IPS-18c (cell line): ENCODE data around the gene WWTR1.

Experiments
- H3K4me3 ChIP-seq: 2 replicates; pipeline ENCODE4 v1.7.0; 2013; ENCODE audit warnings: low read depth, mild to moderate bottlenecking, low read length, moderate library complexity; ENCODE audit not compliant: insufficient read depth
- H3K9me3 ChIP-seq: one replicate; pipeline ENCODE4 v1.6.1; 2013; ENCODE audit warnings: mild to moderate bottlenecking, low read length, moderate library complexity; ENCODE audit not compliant: control insufficient read depth, insufficient read depth

Gene WWTR1

DNA sequence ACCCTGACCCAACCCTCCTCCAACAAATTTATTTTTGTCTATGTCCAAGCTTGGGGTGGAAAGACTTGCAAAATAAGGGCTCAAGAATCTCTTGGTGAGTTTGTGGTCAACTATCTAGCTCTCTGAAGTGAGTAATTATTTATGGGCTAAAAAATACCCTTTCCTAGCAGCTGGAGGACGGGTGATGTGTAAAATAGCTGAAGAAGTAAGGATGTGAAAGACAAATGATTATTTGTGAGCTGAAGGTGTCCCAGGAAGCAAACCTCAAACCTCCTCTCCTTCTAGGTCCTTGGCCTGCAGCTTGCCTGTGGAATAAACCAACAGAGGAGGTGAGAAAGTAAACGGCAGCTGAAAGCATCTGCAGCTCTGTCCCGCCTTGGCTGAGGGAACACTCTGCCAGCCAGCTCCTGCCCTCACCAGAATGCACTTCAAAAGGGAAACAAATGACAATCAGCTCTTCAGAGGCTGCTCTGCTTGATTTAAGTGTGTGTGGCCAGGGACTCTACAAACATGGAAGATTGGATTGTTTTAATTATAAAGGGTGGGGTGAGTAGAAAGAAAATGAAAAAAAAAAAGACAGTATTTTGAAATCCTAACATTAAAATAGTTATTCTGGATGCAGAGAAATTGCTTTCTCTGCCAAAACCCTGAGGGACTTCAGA lies 123.0 kb downstream of the WWTR1 start:
- H3K4me3 ChIP-seq: no peak overlapping the region
- H3K9me3 ChIP-seq: no peaks in the 10 kb centered on the region

DNA sequence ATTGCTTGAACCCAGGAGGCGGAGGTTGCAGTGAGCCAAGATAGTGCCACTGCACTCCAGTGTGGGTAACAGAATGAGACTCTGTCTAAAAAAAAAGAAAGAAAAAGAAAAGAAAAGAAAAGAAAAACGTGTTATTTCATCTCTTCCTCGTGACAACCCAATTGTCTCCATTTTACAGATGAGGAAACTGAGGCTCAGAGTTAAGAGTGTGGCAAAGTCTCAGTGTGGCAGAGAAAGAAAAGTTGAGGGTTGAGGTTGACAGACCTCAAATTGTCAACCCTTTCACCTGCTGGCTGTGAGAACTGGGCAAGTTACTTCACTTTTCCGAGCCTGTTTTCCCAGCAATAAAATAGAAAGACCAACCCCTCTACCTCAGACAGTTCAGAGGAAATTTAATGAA lies 123.7 kb downstream of the WWTR1 start:
- Histone ChIP-seq H3K9me3 (no peaks in the 10 kb centered on the region), H3K4me3 (no peak overlapping the region)

DNA sequence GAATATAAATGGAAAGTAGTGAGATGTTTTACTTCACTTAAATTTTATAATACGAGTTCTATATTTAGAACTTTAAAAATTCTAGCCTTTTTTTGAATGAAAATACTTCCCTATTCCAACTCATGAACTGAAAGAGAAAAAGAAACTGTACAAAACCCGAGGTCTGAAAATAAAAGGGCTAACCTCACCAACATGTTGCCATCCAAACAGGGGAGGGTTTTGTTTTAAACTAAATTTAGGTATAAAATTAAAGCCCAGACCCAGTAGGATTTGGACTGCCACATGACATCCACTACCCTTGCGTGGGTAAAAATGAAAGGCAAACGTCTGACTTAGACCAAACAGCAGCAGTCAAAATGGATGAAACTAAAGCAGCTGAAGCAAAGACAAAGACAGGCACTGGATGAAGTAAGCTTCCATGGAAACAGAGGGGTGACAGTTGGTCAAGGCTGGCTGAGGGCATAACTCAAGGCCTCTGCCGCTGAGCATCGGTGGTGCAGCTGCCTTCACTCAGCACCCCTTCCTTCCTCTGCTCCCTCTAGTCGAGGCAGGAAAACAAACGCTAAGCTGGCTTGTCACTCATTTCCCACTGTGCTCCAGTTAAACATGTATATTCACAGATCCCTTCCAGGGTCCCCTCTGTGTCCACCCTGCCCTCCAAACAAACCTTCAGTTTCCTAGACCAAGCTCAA lies 125.2 kb downstream of the WWTR1 start:
- H3K9me3 ChIP-seq: no peaks in the 10 kb centered on the region
- no peak overlapping the region for H3K4me3 ChIP-seq

- no peaks in the 10 kb centered on the region for H3K9me3 ChIP-seq
- H3K4me3 ChIP-seq: no peak overlapping the region
These were observed 128.7 kb downstream of the WWTR1 start for GRCh38 chr3:149529099-149529498.

DNA sequence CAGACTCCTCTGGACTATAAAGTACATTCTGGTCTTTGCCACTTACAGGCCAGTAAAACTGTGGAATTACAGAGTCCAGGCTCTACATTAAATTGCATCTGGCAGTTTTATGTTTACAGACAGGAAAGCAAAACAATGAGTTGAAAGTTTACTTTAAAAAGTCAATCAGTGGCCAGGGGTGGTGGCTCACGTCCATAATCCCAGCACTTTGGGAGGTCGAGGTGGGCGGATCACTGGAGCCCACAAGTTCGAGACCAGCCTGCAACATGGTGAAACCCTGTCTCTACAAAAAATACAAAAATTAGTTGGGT lies 129.5 kb downstream of the WWTR1 start:
- H3K4me3 ChIP-seq: no peak overlapping the region
- no peaks in the 10 kb centered on the region for H3K9me3 ChIP-seq

DNA sequence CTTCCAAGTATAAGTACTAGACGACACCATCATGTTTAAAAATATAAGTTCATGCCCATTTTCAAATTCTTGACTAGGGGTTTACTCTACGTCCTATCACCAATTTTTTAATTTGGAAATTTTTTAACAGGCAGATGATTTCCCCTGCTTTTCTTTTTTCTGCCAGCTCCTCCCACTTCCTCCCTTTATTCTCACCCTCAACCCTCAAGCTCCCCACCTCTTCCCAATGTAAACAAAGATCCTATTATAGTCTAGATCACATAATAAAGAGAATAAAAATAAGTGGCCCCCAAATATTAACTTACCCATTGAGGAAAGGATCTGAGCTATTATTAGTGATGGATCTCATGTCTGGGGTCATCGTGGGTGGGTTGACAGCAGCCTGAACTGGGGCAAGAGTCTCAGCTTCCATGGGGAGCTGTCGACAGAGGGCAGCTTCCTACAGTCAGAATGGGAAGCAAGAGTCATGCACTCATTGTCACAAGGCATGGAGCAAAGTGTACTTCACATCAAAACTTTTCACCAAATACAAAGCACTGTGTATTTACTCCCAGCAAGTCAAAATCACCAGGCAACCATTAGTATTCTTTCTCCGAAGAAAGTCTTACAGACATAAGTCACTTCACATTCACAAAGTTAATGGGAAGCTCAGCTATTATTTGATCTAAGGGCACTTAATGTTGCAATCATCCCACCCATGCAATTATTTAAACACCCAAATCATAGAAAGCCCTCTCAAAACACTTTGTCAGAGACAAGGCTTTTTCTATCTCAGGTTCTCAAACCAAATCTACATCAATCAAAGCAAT lies 130.1 kb downstream of the WWTR1 start:
- no peak overlapping the region for H3K4me3 ChIP-seq
- H3K9me3 ChIP-seq: no peaks in the 10 kb centered on the region

GRCh38 chr3:149523512-149524299 lies 134.1 kb downstream of the WWTR1 start:
- Histone ChIP-seq H3K4me3 (no peak overlapping the region), H3K9me3 (no peaks in the 10 kb centered on the region)

DNA sequence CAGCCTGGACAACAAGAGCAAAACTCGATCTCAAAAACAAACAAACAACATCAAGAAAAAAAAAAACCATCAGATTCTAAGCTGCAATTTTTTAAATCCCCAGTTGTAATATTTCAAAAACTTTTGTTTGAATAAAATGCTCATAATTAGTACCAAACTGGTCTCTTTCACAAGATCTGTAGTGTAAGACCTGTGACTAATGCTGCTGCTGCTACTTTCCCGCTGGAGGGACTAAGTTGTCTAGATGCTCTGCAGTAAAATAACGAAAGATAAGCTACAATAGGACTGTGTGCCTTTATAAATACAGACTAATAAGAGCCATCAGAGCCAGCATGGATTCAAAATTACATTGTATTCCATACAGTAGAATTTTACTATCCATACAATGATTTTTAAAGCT lies 137.9 kb downstream of the WWTR1 start:
- Histone ChIP-seq H3K4me3 (no peak overlapping the region), H3K9me3 (no peaks in the 10 kb centered on the region)

GRCh38 chr3:149516920-149517319 lies 140.9 kb downstream of the WWTR1 start:
- Histone ChIP-seq H3K9me3 (no peaks in the 10 kb centered on the region), H3K4me3 (no peak overlapping the region)

- Histone ChIP-seq H3K4me3 (no peak overlapping the region), H3K9me3 (no peaks in the 10 kb centered on the region)
These were observed 142.6 kb downstream of the WWTR1 start for GRCh38 chr3:149515249-149515648.

GRCh38 chr3:149514471-149514870 lies 143.4 kb downstream of the WWTR1 start:
- Histone ChIP-seq H3K4me3 (no peak overlapping the region), H3K9me3 (no peaks in the 10 kb centered on the region)

- no peaks in the 10 kb centered on the region for H3K9me3 ChIP-seq
- no peak overlapping the region for H3K4me3 ChIP-seq
These were observed 145.6 kb downstream of the WWTR1 start for GRCh38 chr3:149512073-149512782.

- Histone ChIP-seq H3K4me3 (no peak overlapping the region), H3K9me3 (no peaks in the 10 kb centered on the region)
These were observed 146.7 kb downstream of the WWTR1 start for GRCh38 chr3:149511040-149511626.

DNA sequence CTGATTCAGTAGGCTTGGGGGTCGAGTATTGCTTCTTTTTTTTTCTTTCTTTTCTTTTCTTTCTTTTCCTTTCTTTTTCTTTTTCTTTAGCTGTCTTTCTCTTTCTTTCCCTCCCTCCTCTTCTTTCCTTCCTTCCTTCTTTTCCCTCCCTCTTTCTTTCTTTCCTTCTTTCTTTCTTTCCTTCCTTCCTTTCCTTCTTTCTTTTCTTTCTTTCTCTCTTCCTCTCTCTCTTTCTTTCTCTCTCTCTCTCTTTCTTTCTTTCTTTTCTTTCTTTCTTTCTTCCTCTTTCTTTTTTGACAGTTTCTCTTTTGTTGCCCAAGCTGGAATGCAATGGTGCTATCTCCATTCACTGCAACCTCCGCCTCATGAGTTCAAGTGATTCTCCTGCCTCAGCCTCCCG lies 147.3 kb downstream of the WWTR1 start:
- H3K9me3 ChIP-seq: no peaks in the 10 kb centered on the region
- H3K4me3 ChIP-seq: no peak overlapping the region

DNA sequence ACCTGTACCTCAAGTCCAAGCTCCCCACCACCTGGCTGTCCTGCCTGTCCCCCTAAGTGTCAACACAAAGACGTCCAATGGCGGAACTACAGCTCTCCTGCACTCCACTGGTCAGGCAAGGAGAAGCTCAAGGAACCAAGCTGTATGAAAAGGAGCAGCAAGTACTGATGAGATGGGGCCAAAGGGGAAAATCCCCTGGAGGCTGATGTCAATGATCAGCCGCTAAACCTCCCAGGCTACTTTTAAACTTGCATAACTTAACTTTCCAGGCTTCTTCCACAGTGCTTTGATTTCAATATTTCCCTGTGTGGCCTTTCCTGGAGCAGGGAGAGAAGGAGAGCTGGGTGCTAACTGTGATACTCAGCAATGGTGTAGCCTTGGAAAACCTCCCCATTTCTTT lies 148.3 kb downstream of the WWTR1 start:
- Histone ChIP-seq H3K9me3 (no peaks in the 10 kb centered on the region), H3K4me3 (no peak overlapping the region)

DNA sequence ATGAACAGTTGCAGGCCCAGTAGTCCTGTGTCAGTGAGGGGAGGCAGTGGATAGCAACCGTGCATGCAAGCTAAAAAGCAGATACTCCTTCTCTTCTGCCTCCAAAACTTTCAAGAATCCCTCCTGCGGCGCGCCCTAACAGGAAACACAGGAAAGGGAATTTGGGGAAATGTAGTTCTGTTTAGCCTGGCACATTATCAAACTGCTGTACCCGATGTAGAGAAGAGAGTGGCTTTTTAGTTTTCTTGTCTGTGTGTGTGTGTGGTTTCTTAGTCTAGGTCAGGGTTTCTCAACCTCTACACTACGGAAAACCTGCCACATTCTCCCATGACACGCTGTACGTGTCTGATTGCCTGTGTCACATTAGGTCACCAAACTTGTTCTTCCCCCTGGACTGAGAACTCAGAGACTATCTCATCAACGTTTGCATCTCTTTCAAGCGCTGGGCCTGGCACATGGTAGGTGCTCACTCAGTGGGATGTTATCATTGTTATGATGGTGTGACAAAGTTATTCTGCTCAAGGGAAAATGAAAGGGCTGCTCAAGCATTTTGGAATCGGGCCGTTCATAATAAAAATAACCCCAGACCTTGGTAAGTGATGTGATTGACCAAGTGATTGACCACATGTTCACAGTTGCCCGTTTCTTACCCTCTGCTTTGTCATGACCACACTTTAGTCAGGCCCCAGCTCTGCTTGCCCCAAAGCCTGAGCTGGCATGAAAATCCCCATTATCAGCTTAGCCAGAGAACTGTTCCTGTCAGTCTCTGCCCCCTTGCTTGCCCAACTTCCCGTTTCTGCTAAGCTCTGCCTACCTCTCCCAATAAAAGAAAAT lies 150.1 kb downstream of the WWTR1 start:
- no peak overlapping the region for H3K4me3 ChIP-seq

More for the DNA sequence above, 150.1 kb downstream of the WWTR1 start:
- H3K9me3 ChIP-seq: no peaks in the 10 kb centered on the region
